Measurements from ENCODE around the gene ILK. TPM values are rescaled to one million over a fixed set of nuclear protein-coding genes. Genes with fewer than 3 reads are reported as not detected.

Gene ILK
- total and polyA plus RNA-seq, 2 donors (not counting 3 experiments of a cell fraction or from before 2014, with no cell fraction given) = 221 to 296 TPM

DNA sequence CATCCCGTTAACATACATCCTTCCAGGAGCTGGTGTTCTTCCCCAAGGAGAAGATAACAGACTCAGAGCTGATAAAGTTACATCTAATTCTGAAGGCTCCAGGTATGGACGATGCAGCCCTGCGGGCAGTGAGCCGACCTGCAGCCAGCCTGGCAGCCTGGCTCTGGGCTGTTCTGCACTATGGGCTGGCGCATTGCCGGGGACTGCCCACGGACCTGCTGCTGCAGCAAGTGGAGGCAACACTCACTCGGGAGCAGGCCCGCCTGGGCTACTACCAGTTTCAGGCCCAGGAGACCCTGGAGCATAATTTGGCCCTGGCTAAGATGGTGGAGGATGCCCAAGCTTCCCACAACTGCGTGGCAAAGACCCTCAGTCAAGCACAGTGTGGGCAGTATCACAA lies 39.9 kb upstream of the ILK start:
- Histone ChIP-seq H3K4me3 (replicated peaks in 1 of 3; ENCODE audit: insufficient read depth in 1 of 3, low read depth in 1 of 3, low read length in 3 of 3) (no peak overlapping the region), H3K9ac (replicated peaks; ENCODE audit: extremely low read depth, insufficient read depth, low read length) (no peak overlapping the region), H3K4me2 (ENCODE audit: insufficient read depth, low read length) (no peak overlapping the region), H3K79me2 (ENCODE audit: control insufficient read depth, insufficient read depth, low read length) (no peaks in the 10 kb centered on the region), H3K4me1 (ENCODE audit: control insufficient read depth, extremely low read depth, insufficient read depth, low read length) (peaks cover 4% of the 10 kb centered on the region), H3K9me3 (replicated peaks; ENCODE audit: control insufficient read depth, insufficient read depth, low read length) (no peaks in the 10 kb centered on the region), H3K9me1 (replicated peaks; ENCODE audit: control insufficient read depth, extremely low read depth, insufficient read depth, low read length) (no peaks in the 10 kb centered on the region), H3K27me3 (ENCODE audit: control insufficient read depth in 2 of 2, insufficient read depth in 2 of 2, low read length in 2 of 2) (no peaks in the 10 kb centered on the region), H4K20me1 (replicated peaks; ENCODE audit: control insufficient read depth, extremely low read depth, insufficient read depth, low read length) (no peaks in the 10 kb centered on the region), H3K27ac (ENCODE audit: insufficient read depth, low read depth, low read length) (no peak overlapping the region), H2AFZ (ENCODE audit: low read depth, low read length) (no peak overlapping the region), H3K36me3 (ENCODE audit: control insufficient read depth in 2 of 2, extremely low read depth in 1 of 2, insufficient read depth in 2 of 2, low read length in 2 of 2) (no peaks in the 10 kb centered on the region)
- POLR2A ChIA-PET = no interaction called here
- no TSS peak for BruUV-seq (replicated peaks)
- CTCF ChIA-PET = interaction anchor here (1.6 to 2.3 kb wide), 2 partner anchors 12 to 33 kb away, joined by 6 to 9 read pairs; no protein-coding TSS in a partner anchor
- no peak for FAIRE-seq
- intact Hi-C loops (cut with micrococcal nuclease) = no loop called here
- no peak for DNase-seq (ENCODE audit: low read depth, low spot score)
- dilution Hi-C loops (cut with MboI; ENCODE audit: extremely low pct_ligation_motif_present, low sequenced_read_pairs) = no loop called here
- no peak for TF ChIP-seq MYC (IDR thresholded peaks at IDR 0.05; ENCODE audit: low read depth, low read length)
- no peak for TF ChIP-seq JUN (IDR thresholded peaks at IDR 0.05; ENCODE audit: borderline replicate concordance, insufficient read depth, insufficient read length, low read depth)
- no peak for TF ChIP-seq POLR2AphosphoS5 (IDR thresholded peaks at IDR 0.05; ENCODE audit: insufficient read depth, low read depth, low read length)
- no peak for TF ChIP-seq POLR2A (IDR thresholded peaks at IDR 0.05; ENCODE audit: low read depth, low read length)
- TF ChIP-seq, protein P1, sequence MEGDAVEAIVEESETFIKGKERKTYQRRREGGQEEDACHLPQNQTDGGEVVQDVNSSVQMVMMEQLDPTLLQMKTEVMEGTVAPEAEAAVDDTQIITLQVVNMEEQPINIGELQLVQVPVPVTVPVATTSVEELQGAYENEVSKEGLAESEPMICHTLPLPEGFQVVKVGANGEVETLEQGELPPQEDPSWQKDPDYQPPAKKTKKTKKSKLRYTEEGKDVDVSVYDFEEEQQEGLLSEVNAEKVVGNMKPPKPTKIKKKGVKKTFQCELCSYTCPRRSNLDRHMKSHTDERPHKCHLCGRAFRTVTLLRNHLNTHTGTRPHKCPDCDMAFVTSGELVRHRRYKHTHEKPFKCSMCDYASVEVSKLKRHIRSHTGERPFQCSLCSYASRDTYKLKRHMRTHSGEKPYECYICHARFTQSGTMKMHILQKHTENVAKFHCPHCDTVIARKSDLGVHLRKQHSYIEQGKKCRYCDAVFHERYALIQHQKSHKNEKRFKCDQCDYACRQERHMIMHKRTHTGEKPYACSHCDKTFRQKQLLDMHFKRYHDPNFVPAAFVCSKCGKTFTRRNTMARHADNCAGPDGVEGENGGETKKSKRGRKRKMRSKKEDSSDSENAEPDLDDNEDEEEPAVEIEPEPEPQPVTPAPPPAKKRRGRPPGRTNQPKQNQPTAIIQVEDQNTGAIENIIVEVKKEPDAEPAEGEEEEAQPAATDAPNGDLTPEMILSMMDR (IDR thresholded peaks at IDR 0.05; ENCODE audit: extremely low read depth in 1 of 2, insufficient read depth in 1 of 2, low read depth in 1 of 2, low read length in 2 of 2) = no peak
- TF ChIP-seq EZH2 (IDR thresholded peaks at IDR 0.05; ENCODE audit: borderline replicate concordance, low read depth, low read length, severe bottlenecking) = no peak
- no peak for TF ChIP-seq GATA2 (IDR thresholded peaks at IDR 0.05; ENCODE audit: insufficient read depth, insufficient read length, low read depth, low read length)
- TF ChIP-seq, protein P2, sequence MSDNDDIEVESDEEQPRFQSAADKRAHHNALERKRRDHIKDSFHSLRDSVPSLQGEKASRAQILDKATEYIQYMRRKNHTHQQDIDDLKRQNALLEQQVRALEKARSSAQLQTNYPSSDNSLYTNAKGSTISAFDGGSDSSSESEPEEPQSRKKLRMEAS (IDR thresholded peaks at IDR 0.05; ENCODE audit: insufficient read depth, insufficient read length) = no peak

Data from endothelial cell of umbilical vein (primary cell).